ENCODE results near the gene TACR1.
"Not testable (repeated sequence)": the region's sequence is repeated elsewhere in the genome, so short reads cannot be mapped to it uniquely, and the experiment has no call there.

Gene TACR1

DNA sequence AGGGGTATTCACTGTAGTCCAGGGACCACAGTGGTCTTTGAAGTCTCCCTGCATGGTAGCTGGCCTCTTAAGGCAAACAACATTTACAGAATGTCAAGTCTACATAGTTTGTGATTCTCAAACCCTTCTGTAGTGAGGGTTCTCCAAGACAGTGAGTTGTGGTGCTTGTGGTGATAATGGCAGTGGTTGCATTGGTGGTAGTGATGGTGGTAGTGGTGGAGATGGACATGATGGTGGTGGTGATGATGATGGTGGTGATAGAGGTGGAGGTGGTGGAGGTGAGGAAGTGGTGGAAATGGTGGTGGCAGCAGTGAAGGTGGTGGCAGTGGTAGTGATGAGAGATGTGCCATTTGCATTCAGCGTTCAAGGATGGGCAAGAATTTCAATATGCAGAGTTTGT, 104.9 kb downstream of the TACR1 start:
- DNase-seq: no peak
- intact Hi-C loops (cut with DNase I): no loop called here

DNA sequence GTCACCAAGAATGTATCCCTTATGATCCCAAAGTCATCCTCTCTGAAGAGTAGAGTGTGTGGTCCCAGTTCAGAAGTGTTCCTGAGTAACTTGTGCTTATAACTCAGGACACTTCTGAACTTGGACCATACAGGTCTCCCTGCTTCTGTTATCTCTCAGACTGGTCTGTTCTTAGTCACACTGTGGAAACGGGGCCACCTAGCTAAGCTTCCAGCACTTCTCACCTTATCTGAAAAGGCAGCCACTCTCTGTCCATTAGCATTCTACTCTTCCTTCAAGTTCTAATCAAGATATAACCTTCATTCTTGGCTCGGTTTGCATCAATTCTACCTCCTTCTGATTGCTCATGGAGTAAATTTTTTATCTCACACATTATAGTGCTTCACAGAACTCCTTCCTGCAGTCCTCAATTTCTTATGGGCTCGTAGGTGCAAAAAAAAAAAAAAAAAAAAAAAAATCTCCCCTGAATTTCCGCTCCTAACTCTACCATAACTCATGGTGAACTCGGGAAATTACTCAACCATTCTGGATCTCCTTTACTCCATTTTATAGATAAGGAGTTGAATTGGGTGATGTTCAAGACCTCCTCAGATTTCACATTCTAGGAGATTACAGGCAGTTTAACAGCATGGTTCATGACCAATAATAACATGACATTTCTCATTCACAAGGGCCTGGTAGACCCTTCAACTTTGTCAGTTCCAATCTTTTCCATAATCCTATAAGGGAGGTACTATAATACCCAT, 108.4 kb downstream of the TACR1 start:
- no peak for DNase-seq
- intact Hi-C loops (cut with DNase I): no loop called here

DNA sequence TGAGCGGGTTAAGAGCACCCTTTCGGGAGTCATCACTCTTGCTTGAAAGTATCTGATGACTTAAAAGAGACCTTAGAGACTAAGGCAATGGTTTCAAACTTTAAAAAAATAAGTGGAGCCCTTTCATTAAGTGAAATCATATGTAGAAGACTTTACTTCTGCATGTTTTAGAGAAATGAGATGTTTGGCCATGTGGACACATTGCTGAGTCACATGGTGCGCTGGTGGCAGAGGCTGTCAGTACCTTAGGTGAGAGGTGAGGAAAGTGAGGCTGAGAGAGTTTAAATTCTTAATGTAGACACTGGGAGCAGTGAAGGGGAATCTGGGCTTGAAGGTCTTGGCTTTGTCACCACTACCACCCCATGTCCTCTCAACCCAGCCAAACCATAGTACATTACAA, 109.8 kb downstream of the TACR1 start:
- intact Hi-C loops (cut with DNase I): no loop called here
- DNase-seq: no peak

DNA sequence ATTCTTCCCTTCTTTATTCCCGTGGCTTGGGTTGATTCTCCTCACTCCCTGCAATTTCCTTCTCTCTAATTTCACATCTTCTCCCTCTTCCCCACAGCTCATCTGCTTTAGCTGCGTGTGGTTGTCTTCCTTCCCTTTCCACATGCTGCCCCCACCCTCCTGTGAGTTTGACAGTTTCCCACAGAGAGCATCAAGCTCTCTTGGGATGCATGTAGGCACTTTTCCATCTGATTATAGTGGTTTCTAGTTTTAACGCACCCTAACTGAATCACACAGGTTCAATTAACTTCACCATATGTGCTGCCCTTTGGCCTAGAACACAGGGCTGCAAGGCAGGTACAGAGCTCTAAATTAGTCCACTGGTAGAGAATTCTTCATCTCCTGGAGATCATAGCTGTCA, 110.5 kb downstream of the TACR1 start:
- no peak for DNase-seq
- intact Hi-C loops (cut with DNase I): no loop called here

DNA sequence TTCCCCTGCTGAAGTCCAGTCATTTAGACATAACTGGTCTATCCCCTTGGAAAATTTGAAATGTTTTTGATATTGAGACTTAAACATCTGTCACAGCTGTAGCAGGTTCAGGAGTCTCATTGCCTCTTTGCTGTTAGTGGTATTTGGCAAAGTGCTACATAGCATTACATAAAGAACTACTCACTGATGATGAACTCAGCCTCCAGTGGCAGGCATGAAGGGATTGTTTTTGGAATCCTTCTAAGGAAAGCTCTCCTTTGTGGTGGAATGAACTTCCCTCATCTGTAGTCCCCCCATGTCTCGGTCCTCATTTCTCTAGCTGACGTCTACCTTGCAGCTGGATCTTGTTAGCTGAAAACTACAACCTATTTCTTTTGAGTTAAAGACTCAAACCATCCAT, 111.6 kb downstream of the TACR1 start:
- DNase-seq: no peak
- intact Hi-C loops (cut with DNase I): no loop called here

DNA sequence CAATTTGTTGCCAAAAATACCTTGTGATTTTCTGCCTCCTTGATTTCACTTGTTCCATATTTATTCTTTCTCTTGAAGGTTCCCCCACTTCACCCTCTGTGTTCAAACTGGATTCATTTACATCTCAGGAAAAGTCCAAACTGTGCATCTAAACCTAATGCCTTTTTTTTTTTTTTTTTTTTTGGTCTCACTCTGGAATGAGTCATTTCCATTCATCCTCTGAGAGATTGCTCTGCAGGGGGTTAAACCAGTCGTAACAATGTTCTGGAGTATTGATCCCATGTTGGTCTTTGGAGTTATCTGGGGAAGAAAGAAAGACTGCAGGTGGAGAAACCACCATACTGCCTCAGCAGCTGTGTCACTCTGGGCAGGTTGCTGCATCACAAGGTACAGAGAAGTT, 119.7 kb downstream of the TACR1 start:
- intact Hi-C loops (cut with DNase I): no loop called here
- DNase-seq: no peak

DNA sequence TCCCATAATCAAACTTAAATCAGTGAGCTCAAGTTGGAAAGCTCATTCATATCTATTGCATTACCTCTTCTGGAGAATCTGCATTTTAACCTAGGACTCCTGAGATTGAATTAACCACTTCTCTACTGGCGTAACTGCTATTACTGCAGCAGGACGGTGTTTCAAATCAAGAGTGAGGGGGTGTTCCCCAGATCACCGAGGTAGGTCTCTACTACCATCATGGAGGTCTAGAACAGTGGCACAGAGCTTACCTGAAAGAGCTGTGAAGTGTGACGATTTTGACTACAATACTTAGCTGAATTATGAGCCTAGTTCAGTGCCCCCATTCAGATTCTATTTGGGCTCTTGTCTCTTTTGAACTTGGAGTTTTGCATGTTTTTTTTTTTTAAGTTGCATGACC, 121.4 kb downstream of the TACR1 start:
- intact Hi-C loops (cut with DNase I): no loop called here
- DNase-seq: no peak

DNA sequence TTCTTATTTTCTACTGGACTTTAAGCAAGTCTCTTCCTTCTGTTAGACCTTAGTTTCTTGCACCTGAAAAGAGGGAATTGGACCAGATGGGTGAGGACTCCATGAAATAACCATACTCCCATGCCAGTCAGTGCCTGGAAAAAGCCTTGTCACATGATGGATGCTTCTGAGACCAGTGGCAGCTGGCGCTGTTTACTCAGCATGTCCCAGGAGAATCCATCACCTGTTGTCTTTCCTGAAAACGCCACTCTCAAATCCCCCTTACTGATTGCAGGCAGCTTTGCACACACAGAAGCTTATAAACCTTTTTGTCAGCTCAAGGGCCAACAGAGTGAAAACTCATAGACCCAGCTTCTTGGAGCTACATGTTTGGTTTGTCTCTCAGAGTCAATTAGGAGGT, 123.2 kb downstream of the TACR1 start:
- DNase-seq: no peak

DNA sequence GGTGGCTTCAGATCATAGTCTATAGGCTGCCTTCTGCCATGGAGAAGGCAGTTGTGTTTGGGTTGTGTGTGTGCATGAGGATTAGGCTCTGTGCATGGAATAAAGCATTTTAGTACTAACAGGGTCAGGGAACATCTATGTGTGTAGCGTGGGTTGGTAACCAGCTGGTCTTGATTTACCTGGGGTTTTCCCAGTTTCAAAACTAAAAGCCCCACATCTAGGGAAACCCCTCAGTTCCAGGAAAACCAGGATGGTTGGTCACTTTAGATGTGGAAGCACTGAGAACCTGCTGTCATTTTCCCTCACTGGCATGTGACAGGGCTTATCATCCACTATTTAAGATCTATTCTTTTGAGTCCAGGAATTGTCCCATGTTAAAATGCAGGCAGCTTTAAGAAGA, 124.6 kb downstream of the TACR1 start:
- intact Hi-C loops (cut with DNase I): no loop called here
- no peak for DNase-seq

More for the DNA sequence above, 123.2 kb downstream of the TACR1 start:
- intact Hi-C loops (cut with DNase I): no loop called here

DNA sequence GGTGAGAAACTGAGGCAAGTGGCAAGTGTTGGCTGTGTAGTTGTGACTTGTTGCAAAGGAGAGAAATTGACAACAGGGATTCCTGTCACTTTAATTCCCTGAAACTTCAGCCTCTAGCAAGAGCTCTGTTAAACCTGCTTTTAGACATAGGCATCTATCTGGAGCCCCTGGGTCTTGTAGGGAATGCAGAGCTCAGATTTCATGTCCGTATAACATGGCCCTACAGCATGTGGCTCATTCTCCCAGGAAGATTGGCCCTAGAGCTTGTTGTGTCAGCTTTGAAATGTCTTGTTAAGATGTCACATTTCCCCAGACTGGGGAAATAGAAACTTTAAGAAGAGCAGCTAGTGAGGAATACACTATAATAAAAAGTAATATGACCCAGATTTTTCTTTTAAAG, 125.1 kb downstream of the TACR1 start:
- DNase-seq: no peak
- intact Hi-C loops (cut with DNase I): no loop called here

DNA sequence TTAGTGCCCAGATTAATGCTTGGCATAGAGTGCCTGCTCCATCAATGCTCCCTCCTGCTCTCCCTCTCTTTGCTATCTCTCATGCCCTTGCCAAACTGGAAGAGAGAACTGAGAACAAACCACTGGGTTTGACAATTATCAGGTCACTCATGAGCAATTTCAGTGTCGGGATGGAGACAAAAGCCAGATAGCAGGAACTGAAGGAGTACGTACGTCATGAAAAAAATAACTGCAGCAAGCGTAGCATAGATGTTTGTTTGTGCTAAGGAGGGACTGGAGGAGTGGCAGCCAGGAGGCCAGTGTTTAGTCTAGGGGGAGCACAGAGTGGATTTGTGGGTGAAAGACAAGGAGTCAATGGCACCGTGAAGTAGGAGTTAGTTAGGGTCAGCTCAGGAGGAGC, 127.6 kb downstream of the TACR1 start:
- intact Hi-C loops (cut with DNase I): no loop called here
- no peak for DNase-seq

DNA sequence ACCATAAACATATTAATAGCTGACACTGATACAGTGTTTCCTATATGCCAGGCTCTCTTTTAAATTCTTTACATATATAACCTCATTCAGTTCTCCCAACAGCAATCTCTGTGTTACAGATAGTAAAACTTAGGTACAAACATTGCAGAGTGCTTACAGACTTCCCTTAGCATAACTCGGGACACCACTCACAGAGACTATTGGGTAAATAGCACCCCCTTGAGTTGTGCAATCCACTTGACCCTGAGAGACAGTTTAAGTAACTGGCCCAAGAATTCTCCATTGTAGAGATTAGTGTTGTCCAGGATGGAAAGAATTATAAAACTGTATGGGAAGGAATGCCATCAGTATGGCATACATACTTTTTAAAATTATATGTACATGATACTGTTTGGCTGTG, 130.8 kb downstream of the TACR1 start:
- intact Hi-C loops (cut with DNase I): loop anchor here (5.0 kb wide), 1 partner anchor 334 kb away; no protein-coding TSS in a partner anchor
- no peak for DNase-seq

DNA sequence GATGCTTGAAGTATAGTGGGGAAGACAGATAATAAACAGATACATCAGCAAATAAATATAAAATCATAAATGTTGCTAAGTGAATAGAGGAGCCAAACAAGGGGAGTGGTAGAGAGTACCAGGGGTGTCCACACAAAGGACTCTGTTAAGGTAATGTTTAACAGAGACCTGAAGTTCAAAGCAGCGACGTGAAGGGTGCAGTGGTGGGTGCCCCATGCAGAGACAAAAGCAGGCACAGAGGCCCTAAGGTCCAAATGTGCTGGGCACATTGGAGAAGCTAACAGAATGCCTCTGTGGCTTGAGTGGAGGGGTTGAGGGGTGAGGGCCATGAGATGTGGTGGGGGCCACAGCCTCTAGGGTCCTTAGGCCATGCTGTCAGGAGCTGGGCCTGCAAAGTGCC, 131.8 kb downstream of the TACR1 start:
- intact Hi-C loops (cut with DNase I): loop anchor here (5.0 kb wide), 1 partner anchor 335 kb away; no protein-coding TSS in a partner anchor

DNA sequence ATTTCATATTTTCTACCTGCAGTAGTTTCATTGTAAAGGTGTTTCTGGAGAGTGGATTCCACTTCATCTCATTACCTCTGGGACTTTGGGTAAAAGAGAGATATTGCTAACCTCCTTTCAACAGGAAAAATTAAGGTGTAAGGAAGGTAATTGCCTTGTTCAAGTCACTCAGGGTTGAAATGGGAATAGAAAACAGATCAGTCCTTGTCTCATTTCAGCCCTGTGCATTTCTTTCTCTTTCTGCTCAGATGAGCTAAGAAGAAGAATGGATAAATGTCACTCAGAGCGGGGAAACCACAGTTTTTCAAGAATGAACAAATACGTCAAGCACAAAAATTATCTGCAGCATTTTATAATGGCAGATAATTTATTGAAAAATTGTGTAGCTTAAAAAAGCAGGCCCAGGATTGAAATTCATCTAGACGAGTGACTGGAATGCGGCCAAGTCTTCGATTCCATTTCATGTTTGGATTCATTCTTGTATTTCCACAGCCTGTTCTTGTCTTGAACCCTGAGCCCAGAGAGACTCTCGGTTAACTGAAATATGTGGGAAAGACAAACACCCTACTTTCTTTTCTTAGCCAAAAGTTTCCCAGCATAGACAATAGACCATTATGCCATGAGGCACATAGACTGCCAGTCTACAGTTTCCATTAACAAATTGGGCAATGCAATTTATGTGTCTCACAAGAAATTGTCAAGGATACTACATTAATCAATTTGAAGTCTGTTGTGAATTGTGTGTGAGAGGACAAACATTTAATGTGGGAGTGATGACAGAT, 133.0 kb downstream of the TACR1 start:
- no peak for DNase-seq
- intact Hi-C loops (cut with DNase I): loop anchor here (5.0 kb wide), 1 partner anchor 336 kb away; no protein-coding TSS in a partner anchor

More for the DNA sequence above, 131.8 kb downstream of the TACR1 start:
- no peak for DNase-seq

DNA sequence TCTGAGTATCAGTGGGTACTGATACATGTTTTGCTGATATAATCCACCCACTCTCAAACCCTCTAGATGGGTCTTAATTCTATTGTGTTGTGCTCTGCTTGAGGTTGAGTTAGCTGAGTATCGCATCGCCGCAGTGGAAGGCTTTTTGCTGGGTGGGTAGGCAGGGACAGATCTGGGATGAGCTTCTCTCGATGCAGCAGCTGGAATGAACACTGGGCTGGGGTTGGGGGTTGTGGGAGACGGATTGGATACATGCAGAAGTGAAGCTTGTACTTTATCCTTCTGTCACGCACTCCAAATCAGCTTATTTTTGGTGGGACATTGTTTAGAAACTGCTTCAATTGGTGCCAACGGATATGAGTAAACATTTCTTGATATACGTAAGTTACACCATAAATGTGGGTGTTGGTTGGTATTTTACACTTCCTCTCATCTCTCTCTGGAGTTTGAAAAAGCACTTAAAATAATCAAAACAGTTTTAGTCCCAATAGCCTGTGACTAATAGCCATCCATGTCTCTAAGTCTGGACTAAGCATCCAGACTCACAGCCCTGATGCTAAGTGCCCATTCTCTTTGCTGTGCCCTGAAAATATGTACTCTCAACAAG, 133.8 kb downstream of the TACR1 start:
- no peak for DNase-seq
- intact Hi-C loops (cut with DNase I): loop anchor here (5.0 kb wide), 1 partner anchor 337 kb away; no protein-coding TSS in a partner anchor

DNA sequence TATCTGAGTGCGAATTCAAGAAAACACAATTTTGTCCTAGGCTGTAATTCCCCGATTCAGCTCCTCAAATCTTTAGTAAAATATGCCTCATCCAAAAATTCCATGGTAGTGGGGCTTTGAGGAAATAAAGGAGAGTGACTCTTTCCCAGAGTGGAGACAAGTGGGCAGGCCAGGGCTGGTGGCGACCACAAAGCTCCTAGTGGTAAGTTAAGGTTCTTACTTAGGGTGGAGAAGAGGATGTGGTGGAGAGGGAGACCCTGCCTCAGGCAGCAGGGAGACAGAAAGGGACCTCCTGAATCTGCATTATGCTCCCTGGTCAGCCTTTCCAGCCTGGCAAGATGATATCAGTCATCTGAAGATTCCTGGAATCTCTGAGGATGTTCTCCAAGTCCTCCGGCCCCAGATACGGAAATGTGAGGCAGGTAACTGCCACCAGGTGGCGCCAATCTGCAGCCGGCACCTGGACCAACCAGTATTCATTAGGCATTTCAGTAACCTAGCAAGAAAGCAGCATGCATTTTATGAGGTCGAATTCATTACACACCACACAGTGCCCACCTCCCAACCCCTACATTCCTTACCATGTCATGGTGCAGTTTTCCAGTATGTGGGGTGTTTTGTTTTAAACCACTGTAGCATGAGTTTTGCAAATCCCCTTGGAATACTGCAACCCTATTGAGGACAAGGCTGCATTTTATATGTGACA, 134.5 kb downstream of the TACR1 start:
- peak; percentile 38 to 93 (median 62) for DNase-seq
- intact Hi-C loops (cut with DNase I): loop anchor here (5.0 kb wide), 1 partner anchor 337 kb away; no protein-coding TSS in a partner anchor

DNA sequence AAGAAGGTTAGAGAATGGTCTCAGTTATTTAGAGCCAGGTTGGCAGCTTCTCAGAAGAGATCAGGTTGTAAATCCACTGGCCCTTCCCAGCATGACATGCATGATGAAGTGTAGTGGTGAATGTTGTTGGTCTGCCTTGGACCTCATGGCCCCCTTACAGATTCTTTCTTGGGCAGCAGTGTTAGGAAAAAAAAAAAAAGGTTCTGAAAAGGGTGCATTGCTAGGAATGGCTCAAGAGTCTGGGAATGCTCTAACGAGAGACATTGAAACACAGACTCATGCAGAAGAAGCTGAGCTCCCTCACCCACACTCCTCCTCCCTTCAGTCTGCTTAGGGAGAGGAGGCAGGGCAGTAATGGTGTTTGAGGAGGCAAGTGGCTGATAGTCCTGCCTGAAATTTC, 135.4 kb downstream of the TACR1 start:
- intact Hi-C loops (cut with DNase I): no loop called here
- no peak for DNase-seq

DNA sequence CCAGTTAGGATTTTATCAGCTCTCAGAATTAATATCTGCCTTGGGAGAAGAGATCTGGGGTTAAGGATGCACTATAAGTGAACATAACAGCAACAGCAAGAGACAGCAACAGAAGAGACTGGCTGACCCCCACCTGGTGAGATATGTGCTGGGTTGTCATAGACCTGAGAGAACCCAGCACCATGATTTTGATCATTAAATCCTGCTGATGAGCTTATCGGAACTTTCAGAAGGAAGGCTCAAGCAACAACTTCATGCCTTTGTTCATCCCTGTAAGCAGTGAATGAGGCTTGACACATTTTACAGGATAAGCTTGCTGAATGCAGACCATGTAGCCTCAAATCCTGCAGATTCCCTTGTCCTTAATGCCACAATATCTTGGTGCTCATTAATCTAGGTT, 140.9 kb downstream of the TACR1 start:
- intact Hi-C loops (cut with DNase I): no loop called here
- no peak for DNase-seq

DNA sequence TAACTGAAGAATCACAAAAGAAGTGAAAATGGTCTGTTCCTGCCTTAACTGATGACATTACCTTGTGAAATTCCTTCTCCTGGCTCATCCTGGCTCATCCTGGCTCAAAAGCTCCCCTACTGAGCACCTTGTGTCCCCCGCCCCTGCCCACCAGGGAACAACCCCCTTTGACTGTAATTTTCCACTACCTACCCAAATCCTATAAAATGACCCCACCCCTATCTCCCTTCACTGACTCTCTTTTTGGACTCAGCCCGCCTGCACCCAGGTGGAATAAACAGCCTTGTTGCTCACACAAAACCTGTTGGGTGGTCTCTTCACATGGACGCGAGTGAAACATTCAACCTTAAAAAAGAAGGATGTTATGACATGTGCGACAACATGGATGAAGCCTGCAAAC, 142.2 kb downstream of the TACR1 start:
- intact Hi-C loops (cut with DNase I); DNase-seq: not testable (repeated sequence)

DNA sequence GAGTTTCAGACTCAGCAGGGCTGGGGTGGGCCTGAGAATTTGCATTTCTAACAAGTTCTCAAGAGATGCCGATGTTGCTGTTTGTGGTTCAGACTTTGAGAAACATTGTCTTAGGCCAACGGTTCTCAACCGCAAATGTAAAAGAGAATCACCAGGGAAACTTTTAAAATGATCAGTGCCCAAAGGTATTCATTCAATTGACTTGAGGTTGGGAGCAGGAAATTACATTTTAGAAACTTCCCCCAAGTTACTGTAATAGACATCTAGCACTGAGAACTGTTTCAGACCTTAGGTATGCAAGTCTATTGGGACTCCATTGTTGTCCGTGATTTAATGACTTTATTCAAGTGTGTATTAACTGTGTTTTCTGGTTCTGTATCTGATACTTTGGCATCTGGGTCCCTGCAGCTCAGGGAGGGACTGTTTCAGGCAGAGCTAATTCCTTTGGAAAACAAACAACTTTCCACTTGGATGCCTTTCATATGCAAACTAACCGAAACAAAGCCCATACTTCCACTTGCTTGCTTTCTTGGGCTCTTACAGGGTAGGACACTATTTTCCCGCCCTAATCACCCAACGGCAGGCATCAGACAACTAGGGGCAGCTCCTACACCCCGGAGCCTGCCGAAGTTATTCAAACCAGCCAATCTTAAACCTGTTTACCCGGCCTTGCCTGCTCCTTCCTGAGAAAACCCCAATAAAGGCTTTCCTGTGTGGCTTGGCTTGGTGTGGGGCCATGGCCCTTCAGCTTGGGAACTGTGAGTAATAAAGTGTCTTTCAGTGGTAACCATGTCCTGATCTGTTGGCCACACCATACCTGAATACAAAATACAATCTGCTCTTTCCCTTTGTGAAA, 143.3 kb downstream of the TACR1 start:
- intact Hi-C loops (cut with DNase I): no loop called here
- DNase-seq: no peak
